ENCODE data around the gene TAMM41.
"Not testable (repeated sequence)": the region's sequence is repeated elsewhere in the genome, so short reads cannot be mapped to it uniquely, and the experiment has no call there.

TAMM41 gene

GRCh38 chr3:11846281-11847266 lies at the start of gene TAMM41:
Gene TAMM41, minus strand, starts transcription at chr3:11846885. Its CDS starts 249 bp downstream, at chr3:11846636.
- peak; percentile 96 for DNase-seq

DNA sequence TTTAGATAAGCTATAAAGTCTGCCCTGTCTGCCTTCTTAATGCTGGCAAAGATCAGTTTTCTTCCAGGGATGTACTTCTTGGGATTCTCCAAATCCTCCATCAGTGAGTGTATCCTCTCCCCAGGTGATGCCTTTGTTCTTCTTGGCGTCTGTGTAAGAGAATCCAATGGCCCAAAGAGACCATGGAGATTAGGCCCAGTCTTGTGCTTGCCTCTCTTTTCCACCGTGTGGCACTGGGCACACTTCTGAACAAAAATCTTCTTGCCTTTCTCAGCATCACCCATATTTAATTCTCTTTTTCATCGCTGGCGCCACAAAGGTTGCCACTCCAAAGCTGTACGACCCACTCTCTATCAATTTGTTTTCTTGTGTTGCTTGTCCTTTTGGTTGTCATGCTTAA lies 32.2 kb upstream of the TAMM41 start:
- no peak for DNase-seq

GRCh38 chr3:11874707-11875106 lies 28.0 kb upstream of the TAMM41 start:
- not testable (repeated sequence) for DNase-seq

GRCh38 chr3:11863739-11864138 lies 17.1 kb upstream of the TAMM41 start:
- not testable (repeated sequence) for DNase-seq

- DNase-seq, result not testable (repeated sequence)
Observed at GRCh38 chr3:11862584-11862983, 15.9 kb upstream of the TAMM41 start.

DNA sequence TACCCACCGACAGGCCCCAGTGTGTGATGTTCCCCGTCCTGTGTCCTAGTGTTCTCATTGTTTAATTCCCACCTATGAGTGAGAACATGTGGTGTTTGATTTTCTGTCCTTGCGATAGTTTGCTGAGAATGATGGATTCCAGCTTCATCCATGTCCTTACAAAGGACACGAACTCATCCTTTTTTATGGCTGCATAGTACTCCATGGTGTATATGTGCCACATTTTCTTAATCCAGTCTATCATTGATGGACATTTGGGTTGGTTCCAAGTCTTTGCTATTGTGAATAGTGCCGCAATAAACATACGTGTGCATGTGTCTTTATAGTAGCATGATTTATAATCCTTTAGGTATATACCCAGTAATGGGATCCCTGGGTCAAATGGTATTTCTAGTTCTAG lies 15.5 kb upstream of the TAMM41 start:
- DNase-seq, result not testable (repeated sequence)

GRCh38 chr3:11860213-11860612 lies 13.5 kb upstream of the TAMM41 start:
- not testable (repeated sequence) for DNase-seq

DNA sequence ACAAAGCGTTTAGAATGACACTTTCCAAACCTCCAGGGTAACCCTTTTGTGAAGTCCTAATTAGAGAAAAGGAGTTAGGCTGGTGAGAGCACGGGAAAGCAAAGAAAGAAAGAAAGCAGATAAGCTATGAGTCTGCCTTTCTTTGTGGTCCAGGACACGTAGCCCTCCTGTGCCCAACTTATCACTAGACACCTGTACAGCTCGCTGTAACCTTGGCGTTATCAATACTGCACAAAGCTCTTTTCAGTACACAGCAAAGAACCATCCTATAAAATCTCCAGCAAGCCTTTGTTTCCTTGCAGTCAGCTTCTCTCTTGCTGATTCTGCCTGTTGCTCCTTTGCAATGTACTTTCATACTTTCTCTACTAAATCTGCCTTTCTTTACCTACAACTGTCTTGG lies 6.8 kb upstream of the TAMM41 start:
- DNase-seq, result no peak

DNA sequence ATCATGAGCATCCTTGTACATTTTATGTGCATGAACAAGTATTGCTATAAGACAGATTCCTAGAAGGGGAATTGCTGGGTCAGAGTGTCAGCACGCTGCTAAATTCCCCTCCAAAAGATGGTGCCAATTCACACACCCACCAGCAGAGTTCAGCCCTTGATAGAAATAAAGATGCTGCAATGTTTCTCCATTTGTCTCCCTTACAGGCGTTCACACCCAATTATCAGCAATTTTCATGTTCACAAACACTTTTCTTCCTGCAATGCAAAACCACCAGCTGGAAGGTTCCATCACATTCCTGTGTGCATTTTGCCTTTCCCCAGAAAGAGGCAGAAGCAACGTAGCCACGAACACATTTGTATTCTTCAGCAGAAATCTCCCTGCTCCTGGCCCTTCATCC lies 3.3 kb upstream of the TAMM41 start:
- DNase-seq, result no peak

- DNase-seq, result peak; percentile 31
Observed at GRCh38 chr3:11847607-11848006, 922 bp upstream of the TAMM41 start.

GRCh38 chr3:11845651-11846050 lies 1.0 kb downstream of the TAMM41 start:
- peak; percentile 13 for DNase-seq

DNA sequence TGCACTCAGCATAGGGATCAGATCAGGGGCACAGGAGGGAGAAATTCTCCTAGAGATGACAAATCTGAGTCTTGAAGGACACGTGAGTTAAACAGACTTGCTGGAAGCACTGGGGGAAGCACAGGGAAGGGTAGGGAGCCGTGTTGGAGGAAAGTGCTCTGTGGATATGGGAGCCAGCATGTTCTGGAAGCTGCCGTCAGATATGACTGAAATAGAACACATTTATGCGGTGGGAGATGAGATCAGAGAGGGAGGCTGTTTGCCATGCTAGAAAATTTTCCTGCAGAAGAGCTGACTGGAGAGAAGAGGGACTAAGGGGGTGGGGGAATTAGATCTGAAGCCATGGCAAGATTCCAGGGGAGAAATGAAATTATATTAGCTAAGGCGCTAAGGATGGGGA lies 1.8 kb downstream of the TAMM41 start:
- DNase-seq, result no peak

GRCh38 chr3:11835028-11835639 lies 11.6 kb downstream of the TAMM41 start:
- DNase-seq, result no peak

GRCh38 chr3:11832981-11833905 lies 13.4 kb downstream of the TAMM41 start:
- no peak for DNase-seq

- DNase-seq, result no peak
Observed at GRCh38 chr3:11829416-11829815, 17.3 kb downstream of the TAMM41 start.

GRCh38 chr3:11826628-11827265 lies 19.9 kb downstream of the TAMM41 start:
- DNase-seq, result no peak

DNA sequence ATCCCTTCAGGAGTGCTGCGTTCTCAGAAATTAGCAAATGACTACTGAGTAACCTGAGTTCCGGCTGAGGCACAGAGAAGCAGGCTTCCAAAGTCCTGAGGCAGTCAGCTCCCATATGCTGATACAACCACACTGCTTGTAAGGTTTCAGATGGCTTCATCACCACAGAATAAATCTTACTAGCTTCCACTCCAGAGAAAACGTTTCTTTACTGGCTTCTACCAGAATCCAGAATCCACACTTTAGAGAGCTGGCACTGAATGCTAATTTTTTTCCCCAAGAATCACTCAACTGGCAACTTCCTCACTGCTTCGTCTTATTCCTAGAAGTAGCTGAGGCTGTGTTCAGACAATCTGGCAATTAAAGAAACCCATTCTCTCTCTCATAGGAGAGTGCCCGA lies 21.4 kb downstream of the TAMM41 start:
- no peak for DNase-seq

DNA sequence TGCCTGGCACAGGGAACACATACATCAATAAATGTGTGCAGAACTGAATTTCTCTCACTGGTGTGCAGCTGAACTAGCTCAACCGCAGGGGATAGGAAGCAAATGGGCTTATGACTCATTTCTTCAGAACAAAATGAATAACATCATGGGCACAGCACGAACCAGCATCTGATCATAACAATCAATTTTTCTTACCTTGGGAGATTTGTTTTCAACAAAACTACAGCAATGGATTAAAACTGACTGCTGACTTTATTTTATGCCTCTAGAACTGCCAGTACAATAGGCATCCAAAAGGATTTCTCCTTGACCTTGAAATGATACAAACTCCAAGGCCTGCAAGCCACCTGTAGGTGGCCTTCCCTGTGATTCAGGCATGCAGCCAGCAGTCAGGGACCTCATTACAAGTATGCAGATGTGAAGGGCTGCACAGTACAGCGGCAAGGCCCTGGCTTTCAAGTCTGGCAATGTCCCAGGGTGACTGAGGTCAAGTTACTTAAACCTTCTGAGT lies 26.1 kb downstream of the TAMM41 start:
- DNase-seq, result peak; percentile 42

GRCh38 chr3:11819146-11819689 lies 27.5 kb downstream of the TAMM41 start:
- DNase-seq, result no peak

DNA sequence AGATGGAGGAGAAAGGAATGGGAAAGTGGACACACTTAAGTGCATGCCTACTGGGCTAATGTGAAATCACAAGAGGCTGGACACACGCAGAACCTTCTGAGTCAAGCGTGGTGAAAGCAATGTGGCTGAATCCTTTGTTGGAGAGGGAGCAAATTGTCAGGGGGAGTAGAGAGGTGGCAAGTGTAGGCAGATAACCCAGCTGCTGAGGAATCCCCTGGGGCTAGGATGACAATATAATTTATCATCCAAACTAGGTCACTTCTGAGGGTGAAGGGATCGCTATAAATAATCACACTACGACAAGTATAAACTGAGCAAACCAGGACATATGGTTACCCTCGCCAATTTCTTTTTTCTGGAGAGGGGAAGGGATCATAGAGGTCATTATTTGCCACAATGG lies 28.7 kb downstream of the TAMM41 start:
- no peak for DNase-seq

GRCh38 chr3:11815111-11815510 lies 31.6 kb downstream of the TAMM41 start:
- no peak for DNase-seq

DNA sequence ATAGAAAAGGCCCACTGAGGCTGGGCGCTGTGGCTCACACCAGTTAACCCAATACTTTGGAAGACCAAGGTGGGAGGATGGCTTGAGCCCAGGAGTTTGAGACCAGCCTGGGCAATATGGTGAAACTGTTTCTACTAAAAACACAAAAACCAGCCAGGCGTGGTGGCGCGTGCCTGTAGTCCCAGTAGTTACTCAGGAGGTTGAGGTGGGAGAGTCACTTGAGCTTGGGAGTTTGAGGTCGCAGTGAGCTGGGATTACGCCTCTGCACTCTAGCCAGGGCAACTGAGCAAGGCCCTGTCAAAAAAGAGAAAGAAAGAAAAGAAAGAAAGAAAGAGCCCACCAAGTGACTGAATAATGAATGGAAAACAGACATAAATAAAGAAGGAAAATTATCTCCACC lies 32.0 kb downstream of the TAMM41 start:
- no peak for DNase-seq

All from stimulated activated CD4-positive, alpha-beta T cell treated with anti-CD3 and anti-CD28 coated beads, Interleukin-15, amount 100 ng/mL, for 24 hours (primary cell).